GM18499 (cell line): Measurements from ENCODE around the gene BHMT.
"Not testable (repeated sequence)": the region's sequence is repeated elsewhere in the genome, so short reads cannot be mapped to it uniquely, and the experiment has no call there.

Source experiments
- ATAC-seq: cut with Tn5 transposase; IDR thresholded peaks from one replicate; pipeline ENCODE4 v1.9.1; 2021; ENCODE audit warnings: moderate number of reproducible peaks; ENCODE audit not compliant: insufficient read depth, unreplicated experiment

Gene BHMT

DNA sequence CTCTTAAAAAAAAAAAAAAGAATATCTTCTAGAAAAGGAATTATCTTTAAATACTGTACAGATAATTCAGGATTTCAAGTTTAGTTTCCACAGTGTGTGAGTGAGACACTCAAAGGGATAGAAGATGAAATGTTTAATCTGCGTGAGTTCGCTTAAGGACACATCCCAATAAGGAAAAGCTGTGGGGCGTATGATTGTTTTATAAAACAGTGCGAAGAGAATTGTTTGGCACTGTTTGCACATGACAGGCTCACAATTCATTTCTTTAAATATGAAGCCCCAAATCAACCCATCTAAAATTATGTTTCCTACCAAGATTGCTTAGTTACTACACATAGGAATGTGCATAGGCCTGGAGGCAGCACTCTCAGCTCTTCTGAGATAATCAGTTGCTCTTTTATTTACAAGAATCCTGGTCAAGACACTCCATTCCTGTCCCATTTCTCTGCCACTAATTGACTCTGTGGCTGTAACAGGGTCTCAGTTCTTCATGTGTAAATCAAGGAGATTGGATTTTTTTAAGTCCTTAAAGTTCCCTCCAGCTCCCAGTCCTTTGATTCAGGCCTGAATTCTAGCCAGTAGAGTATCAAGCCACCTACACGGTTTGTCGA, 60.1 kb downstream of the BHMT start:
- ATAC-seq: no peak

DNA sequence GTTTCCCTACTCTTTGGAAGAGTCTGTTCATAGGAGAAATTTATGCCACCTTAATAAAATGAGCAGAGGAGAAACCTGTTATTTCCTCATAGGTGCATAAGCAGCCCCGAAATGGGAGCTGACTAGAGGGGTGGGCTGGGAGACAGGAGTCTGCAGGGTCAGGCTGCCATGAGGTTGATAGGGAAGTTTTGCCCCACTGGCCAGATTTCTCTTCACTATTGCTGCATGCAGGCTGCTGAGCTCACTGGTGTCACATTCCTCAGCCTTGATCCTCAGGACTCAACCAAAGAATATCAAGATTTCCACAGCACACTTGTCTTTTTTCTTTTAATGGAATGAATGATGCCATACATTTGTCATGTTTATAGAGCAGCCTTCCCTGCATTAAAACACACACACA, 60.7 kb downstream of the BHMT start:
- ATAC-seq: no peak

DNA sequence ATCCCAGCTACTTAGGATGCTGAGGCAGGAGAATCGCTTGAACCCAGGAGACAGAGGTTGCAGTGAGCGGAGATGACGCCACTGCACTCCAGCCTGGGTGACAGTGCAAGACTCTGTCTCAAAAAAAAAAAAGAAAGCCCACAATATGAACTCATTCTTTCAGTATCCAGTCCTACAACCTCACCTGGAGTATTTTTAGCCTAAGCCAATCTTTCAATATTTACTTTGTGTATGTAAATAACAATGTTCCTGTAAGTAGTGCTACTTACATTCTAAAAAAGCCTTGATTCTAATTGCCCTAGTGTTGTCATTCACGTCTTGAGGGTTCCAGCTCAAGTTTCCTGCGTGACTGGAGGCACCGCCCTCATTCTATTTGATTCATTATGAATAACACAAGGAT, 62.0 kb downstream of the BHMT start:
- ATAC-seq: no peak

- not testable (repeated sequence) for ATAC-seq
These were observed 68.8 kb downstream of the BHMT start for GRCh38 chr5:79180449-79180848.

GRCh38 chr5:79181419-79182022, 69.9 kb downstream of the BHMT start:
- no peak for ATAC-seq
